ENCODE measurements around the gene ESYT3. TPM values are rescaled to one million over a fixed set of nuclear protein-coding genes. Genes with fewer than 3 reads are reported as not detected.

The ESYT3 gene
- total and polyA plus RNA-seq, 3 donors from 2014 or later, result 1.2 to 5.4 (median 5.2) TPM

DNA sequence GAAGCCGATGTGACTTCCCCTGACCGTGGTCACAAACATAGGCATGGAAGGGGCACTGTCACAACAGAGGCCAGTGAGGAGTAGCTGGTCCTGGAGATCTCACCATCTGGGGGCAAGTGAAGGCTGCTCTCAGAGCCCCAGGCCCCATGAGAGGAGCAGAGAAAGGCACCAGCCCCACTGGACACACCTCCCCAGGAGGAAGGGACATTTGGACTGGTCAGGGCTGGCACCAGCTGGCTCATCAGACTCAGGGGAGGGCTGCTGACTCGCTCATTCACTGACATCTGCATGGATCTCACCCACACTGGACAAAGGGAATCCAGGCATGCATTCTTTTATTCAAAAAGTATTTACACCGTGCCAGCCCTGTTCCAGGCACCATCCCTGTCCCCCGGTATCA lies 26.8 kb downstream of the ESYT3 start:
- no peaks in the 10 kb centered on the region for H3K27me3 ChIP-seq
- H3K4me3 ChIP-seq, result no peak overlapping the region
- no peak overlapping the region for H3K27ac ChIP-seq
- H3K4me1 ChIP-seq, result no peaks in the 10 kb centered on the region
- 71 to 74% methylated on average over 3 to 5 of the region's 5 CpGs for WGBS, 2 donors
- no peaks in the 10 kb centered on the region for H3K9me3 ChIP-seq
- intact Hi-C loops (cut with DNase I; ENCODE audit: low total_unique reads), result no loop called here
- TF ChIP-seq POLR2A (IDR thresholded peaks at IDR 0.05), result no peak
- TF ChIP-seq, protein P1, sequence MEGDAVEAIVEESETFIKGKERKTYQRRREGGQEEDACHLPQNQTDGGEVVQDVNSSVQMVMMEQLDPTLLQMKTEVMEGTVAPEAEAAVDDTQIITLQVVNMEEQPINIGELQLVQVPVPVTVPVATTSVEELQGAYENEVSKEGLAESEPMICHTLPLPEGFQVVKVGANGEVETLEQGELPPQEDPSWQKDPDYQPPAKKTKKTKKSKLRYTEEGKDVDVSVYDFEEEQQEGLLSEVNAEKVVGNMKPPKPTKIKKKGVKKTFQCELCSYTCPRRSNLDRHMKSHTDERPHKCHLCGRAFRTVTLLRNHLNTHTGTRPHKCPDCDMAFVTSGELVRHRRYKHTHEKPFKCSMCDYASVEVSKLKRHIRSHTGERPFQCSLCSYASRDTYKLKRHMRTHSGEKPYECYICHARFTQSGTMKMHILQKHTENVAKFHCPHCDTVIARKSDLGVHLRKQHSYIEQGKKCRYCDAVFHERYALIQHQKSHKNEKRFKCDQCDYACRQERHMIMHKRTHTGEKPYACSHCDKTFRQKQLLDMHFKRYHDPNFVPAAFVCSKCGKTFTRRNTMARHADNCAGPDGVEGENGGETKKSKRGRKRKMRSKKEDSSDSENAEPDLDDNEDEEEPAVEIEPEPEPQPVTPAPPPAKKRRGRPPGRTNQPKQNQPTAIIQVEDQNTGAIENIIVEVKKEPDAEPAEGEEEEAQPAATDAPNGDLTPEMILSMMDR (IDR thresholded peaks at IDR 0.05), result no peak
- H3K36me3 ChIP-seq (ENCODE audit: low read depth, missing control alignments), result no peaks in the 10 kb centered on the region
- no peak for DNase-seq

DNA sequence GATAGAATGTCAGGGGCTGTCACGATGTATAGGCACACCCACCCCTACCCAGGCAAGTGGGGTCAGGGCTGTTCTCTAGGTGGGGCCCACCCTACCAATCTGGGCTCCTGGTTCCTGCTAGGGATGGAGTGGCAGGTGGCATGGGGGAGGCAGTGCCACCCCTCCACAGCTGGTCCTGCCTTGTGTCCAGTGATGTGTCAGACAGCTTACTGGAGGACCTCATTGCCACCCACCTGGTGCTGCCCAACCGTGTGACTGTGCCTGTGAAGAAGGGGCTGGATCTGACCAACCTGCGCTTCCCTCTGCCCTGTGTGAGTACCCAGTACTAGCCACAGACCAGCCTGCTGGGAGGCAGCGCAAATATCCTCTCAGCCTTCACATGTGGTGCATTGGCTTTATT lies 27.5 kb downstream of the ESYT3 start:
- Histone ChIP-seq H3K9me3 (no peaks in the 10 kb centered on the region), H3K4me1 (no peaks in the 10 kb centered on the region), H3K27me3 (no peaks in the 10 kb centered on the region), H3K36me3 (ENCODE audit: low read depth, missing control alignments) (no peaks in the 10 kb centered on the region), H3K27ac (no peak overlapping the region), H3K4me3 (no peak overlapping the region)
- intact Hi-C loops (cut with DNase I; ENCODE audit: low total_unique reads), result no loop called here
- DNase-seq, result peak; percentile 8
- 70 to 75% methylated on average over 4 of the region's 4 CpGs for WGBS, 2 donors
- TF ChIP-seq, protein P1 (IDR thresholded peaks at IDR 0.05), result no peak
- no peak for TF ChIP-seq POLR2A (IDR thresholded peaks at IDR 0.05)

DNA sequence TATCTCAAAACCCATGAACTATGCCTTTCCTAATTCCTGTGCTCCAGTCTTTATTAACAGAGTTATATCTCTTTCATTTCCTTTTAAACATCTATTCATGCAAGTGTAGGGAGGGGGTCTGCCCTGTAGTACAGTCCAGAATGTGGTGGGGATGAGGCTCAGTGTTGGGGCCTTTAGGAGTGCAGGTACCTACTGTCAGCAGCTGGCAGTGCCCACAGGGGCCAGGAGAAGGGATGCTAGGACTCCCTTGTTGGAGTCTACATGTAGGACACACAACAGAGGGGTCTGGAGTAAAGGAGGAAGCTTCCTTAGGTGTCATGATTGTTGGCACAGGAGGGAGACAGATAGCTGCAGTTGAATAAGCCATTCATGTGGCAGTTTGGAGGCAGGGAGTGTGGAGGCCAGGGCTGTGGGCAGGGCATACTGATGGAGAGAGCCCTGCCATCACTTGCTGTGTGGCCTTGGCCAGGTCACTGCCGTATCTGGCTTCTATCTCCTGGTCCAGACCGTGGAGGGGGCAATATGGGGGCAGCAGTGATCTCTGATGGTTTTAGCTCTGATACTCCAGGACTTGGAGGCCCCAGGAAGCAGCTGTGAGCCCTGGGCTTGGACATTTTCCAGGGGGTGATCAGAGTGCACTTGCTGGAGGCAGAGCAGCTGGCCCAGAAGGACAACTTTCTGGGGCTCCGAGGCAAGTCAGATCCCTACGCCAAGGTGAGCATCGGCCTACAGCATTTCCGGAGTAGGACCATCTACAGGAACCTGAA lies 29.5 kb downstream of the ESYT3 start:
- intact Hi-C loops (cut with DNase I; ENCODE audit: low total_unique reads), result no loop called here
- Histone ChIP-seq H3K4me1 (no peaks in the 10 kb centered on the region), H3K36me3 (ENCODE audit: low read depth, missing control alignments) (no peaks in the 10 kb centered on the region), H3K27ac (no peak overlapping the region), H3K27me3 (no peaks in the 10 kb centered on the region), H3K4me3 (no peak overlapping the region), H3K9me3 (no peaks in the 10 kb centered on the region)
- 57% methylated on average over 6 of the region's 6 CpGs; no CpG with 5 or more reads in 1 of the 2 donors for WGBS, 2 donors
- DNase-seq, result no peak
- no peak for TF ChIP-seq POLR2A (IDR thresholded peaks at IDR 0.05)
- TF ChIP-seq, protein P1 (IDR thresholded peaks at IDR 0.05), result no peak

DNA sequence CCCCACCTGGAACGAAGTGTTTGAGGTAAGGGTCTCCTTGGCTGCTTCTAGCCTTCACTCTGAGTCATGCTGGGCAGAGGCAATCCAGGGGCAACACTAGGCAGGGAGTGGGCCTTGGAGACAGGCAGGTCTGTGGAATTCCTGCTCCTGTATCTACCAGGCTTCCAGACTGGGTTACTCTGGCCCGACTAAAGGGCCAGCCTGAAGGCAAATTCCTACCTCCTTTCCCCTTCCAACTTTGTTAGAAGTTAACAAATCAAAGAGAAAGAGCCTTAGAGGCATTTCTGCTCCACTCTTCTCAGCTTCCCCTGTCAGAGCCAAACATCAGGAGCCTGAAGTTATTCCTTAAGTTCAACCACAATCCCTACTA lies 30.1 kb downstream of the ESYT3 start:
- no peak overlapping the region for H3K4me3 ChIP-seq
- H3K4me1 ChIP-seq, result no peaks in the 10 kb centered on the region
- TF ChIP-seq, protein P1 (IDR thresholded peaks at IDR 0.05), result no peak
- intact Hi-C loops (cut with DNase I; ENCODE audit: low total_unique reads), result no loop called here
- no peaks in the 10 kb centered on the region for H3K9me3 ChIP-seq
- WGBS, 2 donors, result 69 to 75% methylated on average over 1 to 2 of the region's 2 CpGs
- no peaks in the 10 kb centered on the region for H3K36me3 ChIP-seq (ENCODE audit: low read depth, missing control alignments)
- no peaks in the 10 kb centered on the region for H3K27me3 ChIP-seq
- no peak for DNase-seq
- H3K27ac ChIP-seq, result no peak overlapping the region

DNA sequence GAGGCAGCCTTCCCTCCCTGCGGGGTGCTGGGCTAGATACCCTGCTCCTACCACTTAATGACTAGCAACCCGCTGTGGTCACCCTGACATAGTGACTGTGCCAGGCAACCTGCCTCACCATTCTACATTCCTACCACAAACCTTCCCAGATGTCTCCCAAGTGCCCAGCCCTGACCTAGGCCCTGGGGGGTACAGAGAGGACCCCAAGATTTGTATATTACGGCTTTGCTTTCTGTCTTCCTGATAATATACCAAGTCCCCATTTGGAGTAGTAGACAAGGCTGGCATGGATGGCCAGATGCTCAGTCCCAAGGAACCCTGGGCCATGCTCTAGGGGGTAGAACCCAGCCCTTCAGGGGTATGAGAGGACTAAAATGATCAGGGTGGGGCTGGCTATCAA lies 31.0 kb downstream of the ESYT3 start:
- Histone ChIP-seq H3K4me1 (no peaks in the 10 kb centered on the region), H3K36me3 (ENCODE audit: low read depth, missing control alignments) (no peaks in the 10 kb centered on the region), H3K9me3 (no peaks in the 10 kb centered on the region), H3K4me3 (no peak overlapping the region), H3K27me3 (no peaks in the 10 kb centered on the region), H3K27ac (no peak overlapping the region)
- TF ChIP-seq, protein P1 (IDR thresholded peaks at IDR 0.05), result no peak
- TF ChIP-seq POLR2A (IDR thresholded peaks at IDR 0.05), result no peak
- 79 to 94% methylated on average over 2 to 3 of the region's 3 CpGs for WGBS, 2 donors
- intact Hi-C loops (cut with DNase I; ENCODE audit: low total_unique reads), result no loop called here
- no peak for DNase-seq
